Fibroblast of villous mesenchyme (primary cell): ENCODE measurements around the gene MTUS2. TPM values are rescaled to one million over a fixed set of nuclear protein-coding genes. Genes with fewer than 3 reads are reported as not detected.
A peak's percentile ranks its signal among the peaks of the same experiment; 100 is the strongest.

Experiments
- DNase-seq: peaks from one replicate; pipeline ENCODE4 v3.0.0-alpha.2; 2010; ENCODE audit warnings: low read depth
- H3K4me3 ChIP-seq: 2 replicates; pipeline ENCODE4 v1.5.1; 2011; ENCODE audit warnings: low read depth, mild to moderate bottlenecking, low read length
- total RNA-seq: library from RNA; depleted of rRNA; stranded (reverse); fragments of >200 nt; gene quantifications from 2 replicates; pipeline ENCODE4 v1.2.3, GENCODE V29; 2012
- TF ChIP-seq, protein P1 (sequence below): IDR thresholded peaks from 2 replicates; pipeline ENCODE4 v1.5.1; 2012; ENCODE audit warnings: low read depth, mild to moderate bottlenecking, low read length; ENCODE audit not compliant: insufficient read depth

Gene MTUS2
- total RNA-seq, 1 donor: 1.3 TPM

DNA sequence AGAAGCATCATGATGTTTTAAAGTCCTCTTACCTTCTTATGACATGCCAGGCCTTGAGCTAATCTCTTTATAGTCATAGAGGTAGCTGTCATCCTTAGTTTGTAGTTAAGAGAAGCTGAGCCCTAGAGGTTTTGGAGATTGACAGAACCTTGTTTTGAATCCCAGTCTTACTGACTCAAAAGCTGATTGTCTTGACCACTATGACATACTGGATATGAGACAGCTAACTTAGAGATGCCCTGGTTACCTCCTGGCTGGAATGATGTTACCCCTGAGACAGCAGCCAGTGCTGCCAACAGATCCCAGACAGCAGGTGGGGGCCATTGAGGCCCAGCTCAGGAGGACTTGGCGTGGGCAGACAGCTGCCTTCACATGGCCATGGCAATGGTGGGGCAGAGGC, 311.0 kb downstream of the MTUS2 start:
- TF ChIP-seq, protein P1, sequence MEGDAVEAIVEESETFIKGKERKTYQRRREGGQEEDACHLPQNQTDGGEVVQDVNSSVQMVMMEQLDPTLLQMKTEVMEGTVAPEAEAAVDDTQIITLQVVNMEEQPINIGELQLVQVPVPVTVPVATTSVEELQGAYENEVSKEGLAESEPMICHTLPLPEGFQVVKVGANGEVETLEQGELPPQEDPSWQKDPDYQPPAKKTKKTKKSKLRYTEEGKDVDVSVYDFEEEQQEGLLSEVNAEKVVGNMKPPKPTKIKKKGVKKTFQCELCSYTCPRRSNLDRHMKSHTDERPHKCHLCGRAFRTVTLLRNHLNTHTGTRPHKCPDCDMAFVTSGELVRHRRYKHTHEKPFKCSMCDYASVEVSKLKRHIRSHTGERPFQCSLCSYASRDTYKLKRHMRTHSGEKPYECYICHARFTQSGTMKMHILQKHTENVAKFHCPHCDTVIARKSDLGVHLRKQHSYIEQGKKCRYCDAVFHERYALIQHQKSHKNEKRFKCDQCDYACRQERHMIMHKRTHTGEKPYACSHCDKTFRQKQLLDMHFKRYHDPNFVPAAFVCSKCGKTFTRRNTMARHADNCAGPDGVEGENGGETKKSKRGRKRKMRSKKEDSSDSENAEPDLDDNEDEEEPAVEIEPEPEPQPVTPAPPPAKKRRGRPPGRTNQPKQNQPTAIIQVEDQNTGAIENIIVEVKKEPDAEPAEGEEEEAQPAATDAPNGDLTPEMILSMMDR: no peak

DNA sequence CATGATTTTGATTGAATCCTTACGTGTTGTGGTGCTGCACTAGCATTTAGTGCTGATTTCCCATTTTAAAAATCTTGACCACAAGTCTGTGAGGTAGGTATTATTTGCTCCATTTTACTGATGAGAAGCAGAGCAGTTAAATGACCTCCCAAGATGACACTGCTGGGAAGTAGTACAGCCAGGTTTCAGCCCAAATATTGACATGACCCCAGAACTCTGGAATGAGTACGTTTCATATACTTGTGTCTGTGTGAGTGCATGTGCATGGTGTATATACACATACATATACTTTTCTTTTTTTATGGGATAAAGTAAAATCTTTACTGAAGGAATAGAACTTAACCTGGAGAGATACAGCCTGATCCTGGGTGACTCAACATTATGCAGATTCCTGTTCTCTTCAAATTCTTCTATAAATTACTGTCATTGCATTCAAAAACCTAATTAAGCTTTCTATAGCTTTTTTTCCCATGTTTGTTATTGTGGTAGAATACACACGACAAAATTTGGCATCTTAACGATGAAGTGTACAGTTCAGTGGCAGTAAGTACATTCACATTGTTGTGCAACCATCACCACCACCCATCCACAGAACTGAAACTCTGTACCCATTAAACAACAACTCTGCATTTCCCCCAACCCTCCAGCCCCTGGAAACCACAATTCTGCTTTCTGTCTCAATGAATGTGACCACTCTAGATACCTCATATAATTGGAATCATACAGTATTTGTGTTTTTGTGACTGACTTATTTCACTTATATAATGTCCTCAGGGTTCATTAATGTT, 311.9 kb downstream of the MTUS2 start:
- TF ChIP-seq, protein P1: no peak

More for the DNA sequence above, 311.0 kb downstream of the MTUS2 start:
- H3K4me3 ChIP-seq: no peak overlapping the region
- no peak for DNase-seq

DNA sequence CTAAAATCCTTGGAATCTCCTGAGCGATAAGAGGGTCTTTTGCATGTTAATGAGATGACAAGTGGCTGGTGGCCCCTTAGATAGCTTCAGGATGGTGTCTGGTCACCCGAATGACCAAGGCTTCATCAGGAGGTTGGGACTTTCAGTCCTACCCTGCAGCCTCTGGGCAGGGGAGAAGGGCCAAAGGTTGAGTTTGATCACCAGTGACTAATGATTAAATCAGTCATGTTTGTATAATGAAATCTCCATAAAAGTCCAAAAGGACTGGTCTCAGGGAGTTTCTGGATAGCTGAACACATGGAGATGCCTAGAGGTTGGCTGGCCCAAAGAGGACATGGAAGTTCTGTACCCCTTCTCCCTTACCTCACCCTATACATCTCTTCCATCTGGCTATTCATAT, 316.2 kb downstream of the MTUS2 start:
- no peak for DNase-seq
- H3K4me3 ChIP-seq: no peak overlapping the region
- TF ChIP-seq, protein P1: no peak

More for the DNA sequence above, 311.9 kb downstream of the MTUS2 start:
- no peak overlapping the region for H3K4me3 ChIP-seq
- no peak for DNase-seq

DNA sequence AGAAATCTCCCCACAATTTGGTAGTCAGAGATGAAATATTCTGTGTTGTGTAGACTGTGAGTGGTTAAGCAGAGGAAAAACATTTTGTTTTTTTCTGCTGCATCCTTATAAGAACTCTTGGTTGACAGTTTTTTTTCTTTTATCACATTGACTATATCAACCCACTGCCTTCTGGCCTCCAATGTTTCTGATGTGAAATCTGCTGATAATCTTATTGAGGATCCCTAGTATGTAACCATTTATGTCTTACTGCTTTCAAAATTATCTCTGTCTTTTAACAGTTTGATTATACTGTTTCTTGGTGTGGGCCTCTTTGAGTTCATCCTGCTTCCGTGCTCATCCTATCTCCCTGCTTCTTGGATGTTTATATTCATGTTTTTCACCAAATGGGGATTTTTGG, 316.9 kb downstream of the MTUS2 start:
- no peak overlapping the region for H3K4me3 ChIP-seq
- TF ChIP-seq, protein P1: no peak
- DNase-seq: no peak

DNA sequence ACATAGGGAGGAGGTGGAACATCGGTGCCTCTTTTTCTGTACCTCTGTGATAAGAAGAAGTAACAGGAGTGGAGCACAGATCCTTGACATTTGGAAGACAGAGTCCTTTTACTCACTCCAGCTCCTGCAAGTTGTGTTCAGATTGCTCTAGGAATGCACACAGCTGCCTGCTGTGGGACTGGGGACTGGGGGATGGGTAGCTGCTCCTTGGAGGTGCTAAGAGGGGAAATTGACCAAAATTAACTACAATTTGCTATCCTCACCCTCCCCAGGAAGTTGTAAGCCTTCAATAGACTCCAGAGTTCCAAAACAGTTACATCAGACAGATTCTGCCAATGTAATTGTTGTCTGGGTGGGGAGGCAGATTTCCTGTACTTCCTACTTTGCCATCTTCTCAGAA, 317.9 kb downstream of the MTUS2 start:
- no peak overlapping the region for H3K4me3 ChIP-seq
- TF ChIP-seq, protein P1: no peak
- no peak for DNase-seq

DNA sequence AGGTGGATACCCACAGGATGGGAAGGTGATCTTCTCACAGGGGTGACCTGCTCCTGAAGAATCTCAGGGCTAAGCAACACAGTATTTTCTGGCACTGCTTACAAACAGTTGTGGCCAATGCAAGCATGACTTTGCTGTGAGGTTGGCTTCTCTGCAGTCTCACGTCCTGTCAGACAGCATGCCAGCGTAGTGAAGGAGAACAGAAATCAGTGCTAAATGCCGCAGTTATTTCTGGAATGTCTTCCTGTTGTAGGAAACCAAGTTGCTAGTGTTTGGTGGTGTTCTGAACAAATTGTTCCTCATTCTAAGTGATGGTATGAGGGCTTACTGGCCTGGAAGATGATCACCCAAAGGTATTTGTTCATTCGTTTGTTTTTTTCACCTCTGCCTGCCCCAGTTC, 320.1 kb downstream of the MTUS2 start:
- DNase-seq: peak; percentile 83
- no peak overlapping the region for H3K4me3 ChIP-seq
- TF ChIP-seq, protein P1: no peak

DNA sequence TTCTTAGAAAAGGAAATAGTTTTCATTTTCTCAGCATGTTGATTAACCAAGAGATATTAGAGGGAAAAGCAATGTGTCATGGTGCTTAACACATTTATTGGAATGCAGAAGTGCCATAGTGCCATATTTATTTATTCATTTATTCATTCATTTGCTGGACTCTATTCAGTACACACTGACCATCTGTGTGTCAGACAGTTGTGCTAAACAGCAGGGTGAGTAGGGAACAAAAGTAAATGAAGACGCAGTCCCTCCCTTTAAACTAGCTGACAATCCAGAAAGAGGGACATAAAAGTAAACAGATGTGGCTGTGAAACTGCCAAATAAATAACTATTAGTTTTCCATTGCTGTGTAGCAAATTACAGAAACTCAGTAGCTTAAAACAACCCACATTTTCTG, 323.7 kb downstream of the MTUS2 start:
- TF ChIP-seq, protein P1: no peak
- no peak overlapping the region for H3K4me3 ChIP-seq
- DNase-seq: peak; percentile 32
